ENCODE measurements around the gene SH3GL3. TPM values are rescaled to one million over a fixed set of nuclear protein-coding genes. Genes with fewer than 3 reads are reported as not detected.

SH3GL3 gene
- total RNA-seq, 2 donors from 2014 or later, result 0.38 to 0.63 TPM

GRCh38 chr15:83592370-83593040 is 145.4 kb downstream of the SH3GL3 start:
- no peak for DNase-seq
- ATAC-seq, result no peak
- intact Hi-C loops (cut with DNase I), result loop anchor here in 1 of 2 donors (10.0 kb wide), 1 partner anchor 52 kb away; no protein-coding TSS in a partner anchor

GRCh38 chr15:83595191-83595590 is 148.1 kb downstream of the SH3GL3 start:
- no peak for ATAC-seq
- DNase-seq, result no peak
- intact Hi-C loops (cut with DNase I), result loop anchor here in 1 of 2 donors (10.0 kb wide), 1 partner anchor 50 kb away; no protein-coding TSS in a partner anchor

GRCh38 chr15:83598031-83598430 is 150.9 kb downstream of the SH3GL3 start:
- DNase-seq (no peak), ATAC-seq (no peak)
- intact Hi-C loops (cut with DNase I), result loop anchor here in 1 of 2 donors (10.0 kb wide), 1 partner anchor 47 kb away; no protein-coding TSS in a partner anchor

GRCh38 chr15:83602021-83602420 is 154.9 kb downstream of the SH3GL3 start:
- ATAC-seq (no peak), DNase-seq (no peak)
- intact Hi-C loops (cut with DNase I), result no loop called here

DNA sequence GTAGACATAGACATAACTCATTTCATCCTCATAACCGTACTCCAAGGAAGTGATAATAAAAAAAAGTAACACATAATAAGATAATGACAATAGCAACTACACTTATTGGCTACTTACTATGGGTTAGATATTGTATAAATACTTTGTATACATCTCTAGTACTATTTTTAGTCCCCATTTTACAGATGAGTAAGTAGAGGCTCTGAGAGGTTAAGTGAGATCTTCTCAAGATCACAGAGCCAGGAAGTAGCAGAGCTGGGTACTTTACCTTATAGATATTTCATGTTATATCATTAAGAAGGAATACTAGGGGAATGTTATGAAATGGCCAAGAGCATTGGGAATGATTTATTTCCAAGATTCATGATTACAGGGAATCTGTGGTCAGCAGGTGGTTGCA is 157.4 kb downstream of the SH3GL3 start:
- DNase-seq (no peak), ATAC-seq (no peak)
- intact Hi-C loops (cut with DNase I), result no loop called here

DNA sequence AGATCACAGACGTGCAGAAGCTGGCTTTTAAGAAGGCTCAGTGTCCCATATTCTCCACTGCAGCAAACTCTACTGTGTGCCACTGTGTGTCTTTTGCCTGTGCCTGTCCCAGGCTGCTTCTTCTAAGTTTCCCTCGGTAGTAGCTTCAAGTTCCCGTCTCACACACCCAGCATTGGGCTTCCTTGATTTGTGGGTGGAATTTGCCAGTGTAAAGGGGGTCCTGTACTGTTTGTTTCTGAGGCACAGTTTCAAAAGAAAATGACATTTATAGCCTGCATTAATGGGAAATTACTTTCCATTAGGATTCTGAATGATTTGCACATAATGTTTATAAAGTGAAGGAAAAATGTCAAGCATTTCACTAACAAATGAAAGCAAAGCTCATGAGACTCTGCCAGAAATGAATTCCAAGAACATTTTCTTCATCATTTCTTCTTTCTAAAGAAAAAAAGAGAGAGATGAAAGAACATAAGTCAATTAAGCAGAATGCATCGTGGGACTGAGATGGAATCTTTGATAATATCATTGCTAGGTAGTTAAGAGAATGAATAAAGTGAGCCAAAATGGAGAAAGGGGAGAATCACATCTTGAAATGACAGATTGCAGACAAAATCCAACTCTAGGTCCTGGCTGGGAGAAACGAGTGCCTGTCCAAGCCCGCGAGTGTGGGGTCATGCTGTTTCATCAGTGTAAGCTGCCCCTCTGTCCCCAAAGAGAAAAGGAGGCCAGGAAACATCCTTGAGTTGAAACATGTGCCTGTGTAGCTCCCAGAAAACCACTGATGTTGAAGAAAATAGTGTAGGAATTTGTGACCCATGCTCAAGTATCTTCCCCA is 158.2 kb downstream of the SH3GL3 start:
- ATAC-seq (peak in 1 of 2 donors; percentile 77), DNase-seq (peak; percentile 29)
- intact Hi-C loops (cut with DNase I), result no loop called here

GRCh38 chr15:83610132-83610531 is 163.0 kb downstream of the SH3GL3 start:
- ATAC-seq, result no peak
- intact Hi-C loops (cut with DNase I), result no loop called here
- DNase-seq, result no peak

DNA sequence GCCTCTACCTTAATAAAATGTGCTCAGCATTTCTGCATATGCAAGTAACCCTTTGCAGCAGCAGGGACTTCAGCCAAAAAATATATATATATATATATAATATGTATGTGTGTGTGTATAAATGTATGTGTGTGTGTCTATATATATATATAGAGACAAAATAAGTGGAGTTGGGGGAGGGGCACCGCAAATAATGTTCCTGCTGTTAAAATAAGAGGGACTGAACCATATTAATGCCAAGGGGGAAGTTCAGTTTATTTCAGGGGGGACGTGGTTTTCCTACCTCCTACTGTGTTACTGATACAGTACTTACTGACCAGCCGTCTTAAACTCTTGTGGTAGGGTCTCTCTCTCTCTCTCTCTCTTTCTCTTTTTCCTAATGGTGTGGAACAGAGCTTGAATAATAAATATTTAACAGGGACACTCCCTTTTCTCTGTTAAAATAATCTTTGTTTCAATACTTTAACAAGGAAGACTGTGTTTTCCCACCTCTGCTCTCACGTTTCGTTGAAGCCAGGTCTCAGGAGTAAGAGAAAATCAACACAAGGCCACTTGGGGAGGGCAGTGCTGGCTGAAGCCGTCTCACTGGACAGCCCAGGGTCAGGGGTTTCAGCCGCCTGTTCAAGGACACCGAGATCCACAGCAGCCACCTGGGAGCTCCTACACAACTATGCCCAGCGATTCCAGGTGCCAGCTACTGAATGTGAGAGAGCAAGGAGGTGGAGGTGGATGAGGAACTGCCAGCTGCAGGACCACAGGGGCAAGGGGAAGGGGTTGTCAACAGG is 164.0 kb downstream of the SH3GL3 start:
- no peak for DNase-seq
- ATAC-seq, result no peak
- intact Hi-C loops (cut with DNase I), result no loop called here

DNA sequence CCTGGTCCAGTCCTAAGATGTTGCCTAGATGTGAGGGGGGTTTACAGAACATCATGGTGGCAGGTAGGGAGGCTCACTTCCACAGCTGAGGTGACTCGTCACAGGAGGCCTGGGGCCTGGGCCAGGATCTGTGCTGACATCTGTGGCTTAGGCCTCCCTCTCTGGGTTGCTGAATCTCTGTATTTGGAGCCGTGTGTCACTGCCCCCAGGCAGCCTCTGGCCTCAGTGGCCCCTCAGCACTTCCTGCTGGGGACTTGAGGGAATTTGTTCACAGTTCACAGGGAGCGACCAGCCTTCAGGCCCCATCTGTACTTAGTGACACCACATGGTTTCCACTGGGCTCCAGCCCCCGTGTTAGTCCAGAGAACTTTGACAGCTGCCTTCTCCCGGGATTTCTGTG is 165.1 kb downstream of the SH3GL3 start:
- intact Hi-C loops (cut with DNase I), result no loop called here
- DNase-seq (no peak), ATAC-seq (no peak)

DNA sequence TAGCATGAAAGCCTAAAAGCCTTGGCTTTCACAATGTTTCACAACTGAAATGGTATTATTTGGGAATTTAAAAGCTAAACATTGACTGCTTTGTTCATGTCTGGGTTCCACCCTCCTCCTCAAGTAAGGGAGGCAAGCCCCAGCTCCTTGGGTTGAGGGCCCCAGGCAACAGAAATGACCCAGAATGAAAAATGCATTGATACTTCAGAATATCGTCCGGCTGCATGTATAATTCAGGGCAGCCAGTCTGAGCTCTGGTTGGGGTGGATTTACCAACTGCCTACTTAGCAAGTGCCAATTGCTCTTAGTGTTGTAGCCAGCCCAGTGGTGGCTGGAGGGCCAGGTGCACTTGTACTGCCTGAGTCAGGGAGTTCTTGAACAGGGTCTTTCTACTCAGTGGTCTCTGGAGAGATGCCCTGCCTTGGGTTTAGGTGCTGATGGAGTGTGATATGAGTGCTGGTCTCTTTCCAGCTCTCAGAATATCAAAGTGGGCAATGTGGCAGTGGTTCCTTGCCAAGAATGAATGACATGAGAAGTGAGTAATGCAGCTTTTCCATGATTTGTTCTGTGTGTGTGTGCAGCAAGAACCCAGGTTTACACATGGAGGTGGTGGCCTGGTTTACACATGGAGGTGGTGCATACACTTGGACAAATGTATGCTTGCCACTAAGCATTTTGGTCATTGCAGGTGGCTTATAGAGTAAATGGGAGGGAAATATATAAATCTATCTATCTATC is 165.9 kb downstream of the SH3GL3 start:
- no peak for ATAC-seq
- DNase-seq, result no peak
- intact Hi-C loops (cut with DNase I), result no loop called here

GRCh38 chr15:83613714-83614113 is 166.6 kb downstream of the SH3GL3 start:
- ATAC-seq (peak in 1 of 2 donors; percentile 38), DNase-seq (no peak)
- intact Hi-C loops (cut with DNase I), result no loop called here

DNA sequence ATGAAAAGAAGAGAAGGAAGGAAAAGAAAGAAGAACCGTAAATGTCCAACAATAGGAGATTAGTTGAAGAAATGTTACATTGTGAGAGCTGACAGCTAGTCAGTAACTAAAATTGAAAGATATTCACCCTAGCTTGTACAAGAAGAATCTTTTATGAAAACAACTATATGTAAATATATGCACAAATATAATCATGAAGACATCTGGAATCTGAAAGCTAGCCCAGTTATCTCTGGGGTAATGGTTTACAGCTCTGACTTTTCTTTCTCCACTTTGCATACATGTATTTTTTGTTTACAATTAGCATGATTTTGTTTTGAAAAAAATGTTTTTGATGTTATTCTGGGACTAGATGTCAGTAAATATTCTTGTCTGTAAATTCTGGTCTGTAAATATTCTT is 169.7 kb downstream of the SH3GL3 start:
- intact Hi-C loops (cut with DNase I), result no loop called here
- ATAC-seq (no peak), DNase-seq (no peak)

- intact Hi-C loops (cut with DNase I), result no loop called here
- DNase-seq (no peak), ATAC-seq (no peak)
Observed at GRCh38 chr15:83626171-83626802, 179.1 kb downstream of the SH3GL3 start.

- intact Hi-C loops (cut with DNase I), result no loop called here
- DNase-seq (no peak), ATAC-seq (no peak)
Observed at GRCh38 chr15:83631534-83631933, 184.4 kb downstream of the SH3GL3 start.

DNA sequence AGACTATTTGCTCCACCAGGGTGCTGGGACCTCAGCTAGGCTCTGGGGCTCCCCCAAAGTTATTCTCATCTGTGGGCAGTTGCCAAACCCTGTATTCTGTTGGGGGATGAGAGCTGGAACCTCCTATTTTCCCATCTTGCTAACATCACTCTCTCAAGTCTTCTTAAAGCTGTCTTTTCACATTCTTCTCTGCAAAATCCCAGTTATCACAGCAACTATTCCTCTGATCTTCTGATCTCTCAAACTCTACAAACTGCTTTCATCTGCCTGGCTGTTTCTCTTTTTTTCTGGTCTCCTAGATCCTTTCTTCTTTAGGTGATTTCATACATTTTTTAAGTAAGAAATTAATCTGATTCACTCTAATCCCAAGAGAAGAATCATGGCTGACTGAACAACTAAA is 196.1 kb downstream of the SH3GL3 start:
- intact Hi-C loops (cut with DNase I), result loop anchor here in 1 of 2 donors (10.0 kb wide), 1 partner anchor 48 kb away; no protein-coding TSS in a partner anchor
- ATAC-seq, result no peak
- DNase-seq, result no peak

DNA sequence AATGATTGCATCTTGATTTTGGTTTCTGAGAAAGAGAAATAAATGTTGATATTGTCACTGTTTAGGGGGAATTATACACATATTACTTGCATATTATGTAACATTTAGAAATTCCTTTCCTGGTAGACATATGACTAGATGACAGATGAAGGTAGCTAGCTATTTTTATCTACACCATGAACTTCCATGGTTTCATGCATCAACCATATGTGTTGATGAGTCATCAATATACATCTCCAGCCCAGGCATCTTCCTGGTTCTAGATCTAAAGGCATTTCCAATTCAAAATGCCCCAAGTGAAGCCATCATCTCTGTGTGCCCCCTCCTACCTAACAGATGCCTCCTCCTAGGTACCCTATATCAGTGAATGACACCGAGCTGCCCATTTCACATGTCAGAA is 197.3 kb downstream of the SH3GL3 start:
- DNase-seq (no peak), ATAC-seq (no peak)
- intact Hi-C loops (cut with DNase I), result loop anchor here in 1 of 2 donors (10.0 kb wide), 1 partner anchor 50 kb away; no protein-coding TSS in a partner anchor

- no peak for ATAC-seq
Observed at GRCh38 chr15:83650831-83651230, 203.7 kb downstream of the SH3GL3 start.

DNA sequence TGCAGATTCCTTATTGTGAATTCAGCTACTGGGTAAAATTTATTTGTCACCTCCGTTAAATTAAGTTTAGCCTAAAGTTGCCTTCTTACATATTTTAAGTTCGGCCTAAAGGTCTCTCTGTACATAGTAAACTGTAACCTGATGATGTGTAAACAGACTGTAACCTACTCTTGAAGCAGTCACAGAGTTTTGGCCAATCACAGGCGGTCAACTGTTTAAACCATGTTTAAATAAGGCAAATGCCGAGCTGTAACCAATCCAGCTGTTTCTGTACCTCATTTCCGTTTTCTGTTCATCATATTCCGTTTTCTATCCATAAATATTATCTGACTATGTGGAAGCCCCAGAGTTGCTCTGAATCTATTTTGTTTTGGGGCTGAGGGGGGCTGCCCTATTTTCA is 204.4 kb downstream of the SH3GL3 start:
- ATAC-seq, result no peak
- DNase-seq, result no peak
- intact Hi-C loops (cut with DNase I), result no loop called here

More at GRCh38 chr15:83650831-83651230, 203.7 kb downstream of the SH3GL3 start:
- no peak for DNase-seq
- intact Hi-C loops (cut with DNase I), result no loop called here
